AG09309 (cell line): ENCODE data around the gene C5orf58.

ENCODE experiments used
- DNase-seq: peaks from one replicate; pipeline ENCODE4 v3.0.0-alpha.2; 2010; ENCODE audit warnings: low read depth
- H3K4me3 ChIP-seq: 2 replicates; pipeline ENCODE4 v1.5.1; 2011; ENCODE audit warnings: mild to moderate bottlenecking, low read depth, low read length, moderate library complexity; ENCODE audit not compliant: control insufficient read depth
- CTCF ChIP-seq: IDR thresholded peaks from 2 replicates; pipeline ENCODE4 v1.5.1; 2011; ENCODE audit warnings: mild to moderate bottlenecking, low read depth, low read length, inconsistent platforms; ENCODE audit not compliant: insufficient read depth, control insufficient read depth; ENCODE audit errors: missing control alignments

C5orf58 gene

GRCh38 chr5:170277867-170278281 is 45.1 kb downstream of the C5orf58 start:
- TF ChIP-seq CTCF: no peak
- no peak for DNase-seq
- no peak overlapping the region for H3K4me3 ChIP-seq

GRCh38 chr5:170278611-170279458 is 46.0 kb downstream of the C5orf58 start:
- H3K4me3 ChIP-seq: no peak overlapping the region
- no peak for DNase-seq
- no peak for TF ChIP-seq CTCF

- DNase-seq: no peak
- TF ChIP-seq CTCF: no peak
- no peak overlapping the region for H3K4me3 ChIP-seq
Measured at GRCh38 chr5:170279459-170279817, 46.7 kb downstream of the C5orf58 start.

GRCh38 chr5:170280011-170280493 is 47.3 kb downstream of the C5orf58 start:
- no peak for DNase-seq
- no peak for TF ChIP-seq CTCF
- H3K4me3 ChIP-seq: no peak overlapping the region

- no peak for TF ChIP-seq CTCF
- H3K4me3 ChIP-seq: no peak overlapping the region
- DNase-seq: no peak
Measured at GRCh38 chr5:170283296-170283695, 50.5 kb downstream of the C5orf58 start.

GRCh38 chr5:170284231-170284630 is 51.4 kb downstream of the C5orf58 start:
- no peak for TF ChIP-seq CTCF
- no peak for DNase-seq
- no peak overlapping the region for H3K4me3 ChIP-seq

- no peak for TF ChIP-seq CTCF
- no peak for DNase-seq
- H3K4me3 ChIP-seq: no peak overlapping the region
Measured at GRCh38 chr5:170285181-170285580, 52.4 kb downstream of the C5orf58 start.
